NCI-H2081 treated with DMSO at 0.1 percent for 48 hours (cell line): ENCODE results near the gene TMEM267.
"Not testable (repeated sequence)": the region's sequence is repeated elsewhere in the genome, so short reads cannot be mapped to it uniquely, and the experiment has no call there.

Source experiments
- DNase-seq: peaks from one replicate; lab custom pipeline; 2025; lab: John Stamatoyannopoulos, UW

The TMEM267 gene

DNA sequence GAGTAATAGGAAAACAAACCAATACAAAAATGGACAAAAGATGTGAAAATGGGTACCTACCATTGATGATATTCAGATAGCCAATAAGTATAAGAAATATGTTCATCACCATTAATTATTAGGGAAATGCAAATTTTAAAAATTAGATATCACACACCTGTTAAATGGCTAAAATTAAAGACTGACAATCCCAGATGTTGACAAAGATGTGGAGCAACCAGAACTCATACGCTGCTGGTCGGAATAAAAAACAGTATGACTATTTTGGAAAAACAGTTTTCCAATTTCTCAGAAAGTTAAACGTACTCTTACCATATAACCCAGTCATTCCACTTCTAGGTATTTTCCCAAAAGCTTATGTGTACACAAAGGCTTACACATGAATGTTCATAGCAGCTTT is 27.1 kb downstream of the TMEM267 start:
- no peak for DNase-seq

DNA sequence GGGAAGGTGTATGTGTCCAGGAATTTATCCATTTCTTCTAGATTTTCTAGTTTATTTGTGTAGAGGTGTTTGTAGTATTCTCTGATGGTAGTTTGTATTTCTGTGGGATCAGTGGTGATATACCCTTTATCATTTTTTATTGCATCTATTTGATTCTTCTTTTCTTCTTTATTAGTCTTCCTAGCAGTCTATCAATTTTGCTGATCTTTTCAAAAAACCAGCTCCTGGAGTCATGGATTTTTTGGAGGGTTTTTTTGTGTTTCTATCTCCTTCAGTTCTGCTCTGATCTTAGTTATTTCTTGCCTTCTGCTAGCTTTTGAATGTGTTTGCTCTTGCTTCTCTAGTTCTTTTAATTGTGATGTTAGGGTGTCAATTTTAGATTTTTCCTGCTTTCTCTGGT is 42.1 kb downstream of the TMEM267 start:
- DNase-seq = not testable (repeated sequence)

DNA sequence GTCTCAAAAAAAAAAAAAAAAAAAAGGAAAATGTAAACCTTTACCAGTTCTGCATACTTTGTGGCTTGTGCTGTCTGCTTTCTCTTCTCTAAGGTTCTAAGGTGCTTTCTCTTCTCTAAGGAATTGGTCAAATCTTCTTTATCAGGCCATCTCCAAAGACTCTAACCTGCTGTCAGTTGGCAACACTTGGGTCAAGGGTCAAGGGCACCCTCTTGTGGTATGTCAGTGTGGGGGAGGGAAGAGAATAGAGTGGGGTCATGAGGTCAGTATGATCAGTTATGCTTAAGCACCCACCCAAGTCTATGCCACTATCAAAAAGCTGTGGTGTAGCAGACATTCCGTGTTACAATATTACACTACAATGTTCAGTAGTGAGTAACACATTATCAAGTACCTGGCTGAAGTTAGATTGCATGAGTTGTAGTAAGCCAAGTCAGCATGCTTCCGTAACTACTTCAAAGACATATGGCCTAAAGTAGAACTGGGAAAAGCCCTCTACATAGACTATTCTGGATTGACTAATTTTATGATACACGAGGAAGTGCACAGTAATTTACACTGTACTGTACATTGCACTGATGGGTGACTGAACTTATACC is 46.5 kb downstream of the TMEM267 start:
- no peak for DNase-seq

GRCh38 chr5:43433382-43433781 is 50.3 kb downstream of the TMEM267 start:
- DNase-seq = no peak

DNA sequence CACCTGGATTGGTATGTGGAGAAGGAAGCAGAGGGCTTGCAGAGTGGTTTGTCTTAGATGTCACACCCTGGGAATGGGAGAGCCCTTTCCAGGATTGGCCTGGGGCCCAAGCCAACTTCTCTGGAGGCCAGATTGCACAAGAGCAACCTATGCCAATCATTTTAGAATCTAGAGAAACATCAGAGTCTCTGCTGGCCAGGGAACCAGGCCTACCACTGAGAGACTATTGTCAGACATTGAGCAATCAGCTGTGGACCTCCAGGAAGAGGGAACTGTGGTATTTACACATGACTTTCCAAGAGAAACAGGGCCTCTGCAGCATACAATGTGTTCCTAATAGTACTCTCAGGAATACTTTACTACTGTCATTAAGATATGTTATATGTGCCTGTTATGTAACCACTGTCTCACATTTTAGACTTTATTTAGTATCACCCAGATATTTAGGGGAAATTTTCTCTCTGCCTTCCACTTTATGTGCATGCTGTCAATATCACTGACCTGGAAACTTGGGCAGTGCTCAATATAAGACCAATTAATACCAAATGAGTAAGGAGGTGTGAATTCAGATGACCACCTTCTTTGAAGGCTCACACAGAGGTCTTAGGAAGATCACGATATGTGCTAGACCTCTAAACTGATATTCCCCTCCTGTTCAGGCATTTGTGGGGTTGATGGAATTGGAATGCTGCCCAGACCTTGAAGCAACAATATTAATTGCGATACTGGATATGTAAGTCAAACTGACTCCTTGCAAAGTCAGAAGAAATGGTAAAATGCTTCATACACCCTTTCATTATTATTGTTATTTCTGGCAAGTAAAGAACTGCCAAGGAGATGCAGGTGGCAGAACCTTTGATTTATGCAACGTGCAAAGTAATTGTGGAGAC is 50.9 kb downstream of the TMEM267 start:
- no peak for DNase-seq

GRCh38 chr5:43429706-43430105 is 54.0 kb downstream of the TMEM267 start:
- DNase-seq = no peak

GRCh38 chr5:43429016-43429415 is 54.6 kb downstream of the TMEM267 start:
- no peak for DNase-seq

- DNase-seq = no peak
Measured at GRCh38 chr5:43427306-43427705, 56.4 kb downstream of the TMEM267 start.

DNA sequence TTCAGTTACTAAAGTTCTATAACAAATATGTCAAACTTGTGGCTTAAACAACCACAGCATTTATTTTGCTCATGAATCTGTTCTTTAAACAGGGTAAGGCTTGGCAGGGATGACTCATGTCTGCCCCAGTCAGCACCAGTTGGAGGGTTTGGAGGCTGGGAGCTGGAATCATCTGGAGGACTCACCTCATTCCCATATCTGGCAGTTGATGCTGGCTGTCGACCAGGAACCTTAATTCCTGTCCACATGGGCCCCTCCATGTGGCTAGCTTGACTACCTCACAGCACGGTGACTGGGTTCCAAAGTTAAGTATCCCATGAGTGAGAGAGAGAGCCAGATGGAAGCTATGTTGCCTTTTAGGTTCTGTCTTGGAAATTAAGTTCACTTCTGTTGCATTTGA is 57.7 kb downstream of the TMEM267 start:
- no peak for DNase-seq

GRCh38 chr5:43423086-43423485 is 60.6 kb downstream of the TMEM267 start:
- not testable (repeated sequence) for DNase-seq

DNA sequence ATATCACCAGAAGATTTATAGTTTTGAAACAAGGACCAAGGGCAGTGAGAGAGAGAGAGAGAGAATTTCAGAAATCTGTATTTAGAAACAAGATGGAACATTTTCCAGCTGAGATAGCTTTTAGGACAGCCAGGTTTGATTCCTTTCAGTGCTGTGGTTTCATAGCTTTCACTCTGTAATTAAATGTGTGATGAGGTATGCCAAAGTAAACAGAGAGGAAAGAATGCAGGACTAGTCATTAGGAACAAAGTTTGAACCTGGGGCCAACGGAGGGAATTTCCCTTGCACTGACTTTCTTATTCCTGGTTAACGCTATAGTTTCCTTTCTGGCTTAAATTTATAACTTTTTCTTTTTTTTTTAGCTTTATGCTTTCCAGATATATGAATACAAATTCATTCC is 61.5 kb downstream of the TMEM267 start:
- DNase-seq = no peak

DNA sequence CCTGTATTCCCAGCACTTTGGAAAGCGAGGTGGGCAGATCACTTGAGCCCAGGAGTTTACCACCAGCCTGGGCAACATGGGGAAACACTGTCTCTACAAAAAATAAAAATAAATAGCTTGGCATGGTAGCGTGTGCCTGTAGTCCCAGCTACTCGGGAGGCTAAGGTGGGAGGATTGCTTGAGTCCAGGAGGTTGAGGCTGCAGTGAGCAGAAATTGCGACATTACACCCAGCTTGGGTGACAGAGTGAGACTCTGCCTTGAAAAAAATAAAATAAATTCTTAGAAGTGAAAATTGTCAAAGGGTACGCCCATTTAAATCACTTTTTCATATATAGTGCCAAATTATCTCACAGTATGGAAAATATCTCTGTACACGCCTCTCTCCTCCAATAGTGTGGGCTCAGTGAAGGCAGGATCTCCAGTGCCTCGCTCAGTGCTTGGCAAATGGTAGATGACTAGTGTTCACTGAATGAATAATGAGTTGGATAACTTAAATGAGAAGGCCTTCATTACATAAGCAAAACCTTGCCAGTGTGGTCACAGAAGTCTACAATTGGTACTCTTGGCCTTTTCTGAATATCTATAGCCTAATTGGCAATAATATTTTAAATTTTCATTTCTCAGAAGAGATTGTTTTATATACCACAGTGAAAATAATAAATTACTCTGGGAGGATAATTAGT is 62.1 kb downstream of the TMEM267 start:
- DNase-seq = no peak

DNA sequence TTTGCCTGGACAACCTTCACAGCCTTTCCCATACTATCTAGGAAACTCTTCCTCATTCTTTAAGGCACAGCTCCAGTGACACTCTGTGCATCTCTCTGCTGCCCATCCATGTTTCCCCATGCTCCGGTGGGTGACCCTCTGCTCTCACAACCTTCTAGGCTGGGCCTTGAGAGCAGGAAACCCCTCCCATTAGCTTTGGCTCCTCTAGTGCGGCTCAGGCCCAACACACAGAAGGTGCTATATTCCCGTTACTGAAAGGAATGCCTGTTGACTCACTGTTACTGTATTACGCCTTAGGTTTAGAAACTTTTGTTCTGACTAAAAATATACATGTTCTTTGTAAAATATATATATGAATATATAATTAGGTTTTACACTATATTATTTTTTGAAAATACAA is 63.4 kb downstream of the TMEM267 start:
- DNase-seq = no peak

- no peak for DNase-seq
Measured at GRCh38 chr5:43418561-43418960, 65.1 kb downstream of the TMEM267 start.

GRCh38 chr5:43416803-43417394 is 66.8 kb downstream of the TMEM267 start:
- no peak for DNase-seq

DNA sequence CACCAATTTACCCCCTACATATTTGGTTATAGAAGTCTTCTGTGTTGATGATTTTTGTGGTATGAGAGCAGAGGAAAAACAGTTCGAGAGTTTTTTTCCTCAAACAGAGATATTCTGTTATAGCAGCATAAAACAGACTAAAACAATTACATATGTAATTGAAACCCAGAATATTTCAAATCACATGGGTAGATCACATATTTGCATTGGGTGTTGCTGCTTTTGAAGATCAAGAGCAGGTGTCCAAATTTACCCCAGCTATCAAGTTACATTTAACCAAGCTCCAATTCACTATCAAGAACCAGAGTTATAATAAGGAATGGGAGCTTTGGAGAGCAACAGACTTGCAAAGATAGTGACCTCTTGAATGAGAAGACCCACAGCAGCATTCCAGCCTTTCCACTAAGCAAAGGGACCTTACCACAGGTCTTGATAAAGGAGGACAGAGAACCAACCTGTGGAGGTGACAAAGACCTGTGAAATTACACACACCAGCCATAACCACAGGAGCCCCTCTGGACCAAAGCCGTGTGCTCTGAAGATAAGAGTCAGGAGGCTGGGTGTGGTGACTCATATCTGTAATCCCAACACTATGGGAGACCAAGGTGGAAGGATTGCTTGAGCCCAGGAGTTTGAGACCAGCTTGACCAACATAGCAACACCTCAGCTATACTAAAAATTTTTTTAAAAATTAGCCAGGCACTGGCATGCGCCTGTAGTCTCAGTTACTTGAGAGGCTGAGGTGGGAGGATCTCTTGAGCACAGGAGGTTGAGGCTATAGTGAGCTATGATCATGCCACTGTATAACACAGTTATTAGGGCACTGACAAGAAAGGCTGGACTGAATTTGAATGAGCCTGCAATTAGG is 67.5 kb downstream of the TMEM267 start:
- DNase-seq = no peak

DNA sequence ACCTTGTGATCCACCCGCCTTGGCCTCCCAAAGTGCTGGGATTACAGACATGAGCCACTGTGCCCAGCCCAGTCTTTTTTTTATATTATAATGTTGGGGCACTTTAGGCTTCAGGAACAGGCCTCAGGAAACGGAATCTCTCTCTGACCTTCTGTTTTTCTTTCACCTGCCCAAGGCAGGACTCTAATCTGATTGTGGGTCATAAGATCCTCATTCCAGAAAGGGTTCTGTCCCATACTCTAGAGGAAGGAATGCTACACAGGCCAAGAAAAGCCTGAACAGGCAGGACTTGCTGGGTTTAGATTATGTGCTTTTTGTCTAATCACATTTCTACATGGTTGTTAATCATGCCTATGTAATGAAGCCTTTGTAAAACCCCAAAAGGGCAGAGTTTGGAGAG is 69.7 kb downstream of the TMEM267 start:
- no peak for DNase-seq

- DNase-seq = no peak
Measured at GRCh38 chr5:43412644-43413043, 71.0 kb downstream of the TMEM267 start.

DNA sequence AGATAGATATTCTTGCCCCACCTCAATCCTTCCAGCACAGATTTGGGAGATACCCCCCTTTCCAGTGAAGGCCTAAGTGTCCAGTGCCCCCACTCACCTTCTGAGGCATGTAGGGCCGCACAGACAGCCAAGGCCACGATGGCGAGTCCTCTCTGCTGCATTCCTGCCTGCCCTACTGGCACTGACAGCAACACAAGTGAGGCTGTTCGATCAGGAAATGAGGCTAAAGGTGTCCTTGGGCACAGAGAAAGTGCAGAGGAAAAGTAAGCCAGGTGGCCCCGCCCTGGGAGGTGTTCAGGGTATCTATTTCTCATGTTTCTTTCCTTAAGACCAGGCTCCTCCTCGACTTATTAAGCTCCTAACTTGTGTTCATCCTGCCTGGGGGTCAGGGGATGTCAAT is 71.5 kb downstream of the TMEM267 start, which contains the start of gene CCL28:
Gene CCL28, minus strand, starts transcription at position 236 of the 400 bp plus-strand sequence. Its CDS starts 75 bp downstream, at position 161.
- no peak for DNase-seq

GRCh38 chr5:43411495-43411894 is 72.2 kb downstream of the TMEM267 start:
- no peak for DNase-seq

DNA sequence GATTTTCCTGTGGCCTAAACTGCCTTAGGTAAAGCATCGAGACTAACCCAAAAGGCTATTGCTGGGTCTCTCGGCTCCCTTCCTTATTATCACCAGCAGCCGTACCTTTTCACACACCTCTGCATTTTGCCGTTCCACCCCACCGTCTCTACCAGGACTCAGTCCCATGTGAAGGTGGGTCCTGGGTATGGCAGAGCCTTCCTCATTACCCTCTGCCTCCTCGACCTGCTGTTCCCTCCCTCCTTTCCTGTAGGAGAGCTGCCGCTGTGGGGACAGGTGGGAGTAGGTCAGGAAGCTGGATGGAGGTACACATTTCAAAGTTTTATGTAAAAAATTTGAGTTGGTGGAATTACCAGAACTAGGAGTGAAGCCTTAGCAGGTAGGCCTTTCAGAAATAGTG is 73.3 kb downstream of the TMEM267 start:
- no peak for DNase-seq
